ENCODE measurements around the gene HIGD1A. TPM values are rescaled to one million over a fixed set of nuclear protein-coding genes. Genes with fewer than 3 reads are reported as not detected.

HIGD1A gene
- total and polyA plus RNA-seq, 2 experiments from 2014 or later, result 102 to 144 TPM

- TF ChIP-seq REST (IDR thresholded peaks at IDR 0.05; ENCODE audit: unreplicated experiment) (no peak), JUNB (IDR thresholded peaks at IDR 0.05; ENCODE audit: unreplicated experiment) (no peak), CREB1 (CRISPR knock-in tag; IDR thresholded peaks at IDR 0.05; ENCODE audit: low read depth) (no peak)
These were observed 50.5 kb downstream of the HIGD1A start (continued) for GRCh38 chr3:42753757-42754156.

GRCh38 chr3:42752961-42753360 lies 51.3 kb downstream of the HIGD1A start:
- Mint-ChIP-seq H3K9me3 (no peaks in the 10 kb centered on the region), H3K4me3 (no peak overlapping the region), H3K27me3 (ENCODE audit: insufficient read depth, low read depth, poor library complexity) (peaks cover 8% of the 10 kb centered on the region), H3K27ac (no peak overlapping the region), H3K36me3 (ENCODE audit: low read depth) (no peaks in the 10 kb centered on the region), H3K4me1 (peaks cover 13% of the 10 kb centered on the region; the same call in 2 of the 3 replicates)
- H3K79me2 ChIP-seq (replicated peaks; ENCODE audit: insufficient read depth), result no peaks in the 10 kb centered on the region
- no peak for DNase-seq (ENCODE audit: low spot score)
- H3K36me3 ChIP-seq (ENCODE audit: insufficient read depth), result no peaks in the 10 kb centered on the region
- H3K4me1 ChIP-seq (ENCODE audit: insufficient read depth), result no peaks in the 10 kb centered on the region
- H3K4me3 ChIP-seq, result no peak overlapping the region
- H3K27ac ChIP-seq (ENCODE audit: low read depth), result no peak overlapping the region
- no peak for ATAC-seq
- no peaks in the 10 kb centered on the region for H3F3A ChIP-seq (replicated peaks; ENCODE audit: low read depth)
- H3K4me2 ChIP-seq, result no peak overlapping the region
- H3K9me2 ChIP-seq (ENCODE audit: insufficient read depth), result no peaks in the 10 kb centered on the region
- H2AFZ ChIP-seq, result no peak overlapping the region
- no peaks in the 10 kb centered on the region for H3K27me3 ChIP-seq (ENCODE audit: insufficient read depth)
- no peaks in the 10 kb centered on the region for H4K20me1 ChIP-seq (replicated peaks; ENCODE audit: insufficient read depth)
- TF ChIP-seq NANOG (IDR thresholded peaks at IDR 0.05; ENCODE audit: borderline replicate concordance), result no peak
- no peak for TF ChIP-seq EZH2 (IDR thresholded peaks at IDR 0.05; ENCODE audit: low read depth, unreplicated experiment)
- TF ChIP-seq STAT1 (IDR thresholded peaks at IDR 0.05; ENCODE audit: unreplicated experiment), result no peak
- no peak for TF ChIP-seq CREB1 (CRISPR knock-in tag; IDR thresholded peaks at IDR 0.05; ENCODE audit: low read depth)
- no peak for TF ChIP-seq POLR2AphosphoS5 (IDR thresholded peaks at IDR 0.05; ENCODE audit: low read depth)
- no peak for TF ChIP-seq EZH2phosphoT487 (IDR thresholded peaks at IDR 0.05; ENCODE audit: unreplicated experiment)
- no peak for TF ChIP-seq REST (IDR thresholded peaks at IDR 0.05; ENCODE audit: unreplicated experiment)
- TF ChIP-seq ZNF331 (CRISPR knock-in tag; IDR thresholded peaks at IDR 0.05; ENCODE audit: low read depth), result no peak
- no peak for TF ChIP-seq JUNB (IDR thresholded peaks at IDR 0.05; ENCODE audit: unreplicated experiment)
- TF ChIP-seq ZNF114 (CRISPR knock-in tag; IDR thresholded peaks at IDR 0.05), result no peak
- TF ChIP-seq CTCF (conservative IDR thresholded peaks at IDR 0.05; ENCODE audit: low read depth in 2 of 2), result no peak
